NCI-H187 treated with DMSO at 0.1 percent for 48 hours (cell line): ENCODE data around the gene PHETA2.
"Not testable (repeated sequence)": the region's sequence is repeated elsewhere in the genome, so short reads cannot be mapped to it uniquely, and the experiment has no call there.

ENCODE experiments used
- DNase-seq: peaks from one replicate; lab custom pipeline; 2025; lab: John Stamatoyannopoulos, UW

PHETA2 gene

GRCh38 chr22:42069801-42070516 lies 4.1 kb upstream of the PHETA2 start:
- DNase-seq, result no peak

- DNase-seq, result peak; percentile 41
Observed at GRCh38 chr22:42070517-42071422, 3.3 kb upstream of the PHETA2 start, which contains the start of gene NAGA. TSS of gene NAGA (minus strand) at chr22:42070812. CDS start at chr22:42070297, 515 bp downstream.

- DNase-seq, result not testable (repeated sequence)
Observed at GRCh38 chr22:42071508-42071907, 2.5 kb upstream of the PHETA2 start.

- DNase-seq, result no peak
Observed at GRCh38 chr22:42072606-42073330, 1.3 kb upstream of the PHETA2 start.

- DNase-seq, result no peak
Observed at GRCh38 chr22:42073621-42074041, 417 bp upstream of the PHETA2 start.

GRCh38 chr22:42074846-42075676 lies 1.0 kb downstream of the PHETA2 start:
- no peak for DNase-seq

- DNase-seq, result no peak
Observed at GRCh38 chr22:42076764-42077485, 2.9 kb downstream of the PHETA2 start.

- no peak for DNase-seq
Observed at GRCh38 chr22:42077486-42078125, 3.6 kb downstream of the PHETA2 start.

GRCh38 chr22:42078469-42079318 lies 4.6 kb downstream of the PHETA2 start:
- no peak for DNase-seq

GRCh38 chr22:42079319-42080251 lies 5.5 kb downstream of the PHETA2 start, which contains the start of gene SMDT1:
TSS of gene SMDT1 (plus strand) at chr22:42079700. CDS start at chr22:42079769, 69 bp downstream.
- DNase-seq, result peak; percentile 72

- no peak for DNase-seq
Observed at GRCh38 chr22:42080287-42080686, 6.2 kb downstream of the PHETA2 start.

- DNase-seq, result no peak
Observed at GRCh38 chr22:42083119-42083518, 9.1 kb downstream of the PHETA2 start.

- DNase-seq, result no peak
Observed at GRCh38 chr22:42084874-42085273, 10.8 kb downstream of the PHETA2 start.

GRCh38 chr22:42086051-42086450 lies 12.0 kb downstream of the PHETA2 start:
- no peak for DNase-seq

- peak; percentile 74 for DNase-seq
Observed at GRCh38 chr22:42090596-42091454, 16.8 kb downstream of the PHETA2 start, which contains the start of gene NDUFA6. TSS of gene NDUFA6 (minus strand) at chr22:42090772. CDS start at chr22:42090744, 28 bp downstream.

- no peak for DNase-seq
Observed at GRCh38 chr22:42091455-42091782, 17.4 kb downstream of the PHETA2 start.

GRCh38 chr22:42101199-42101598 lies 27.2 kb downstream of the PHETA2 start:
- no peak for DNase-seq
